HepG2 (cell line): ENCODE measurements around the gene TEAD4. TPM values are rescaled to one million over a fixed set of nuclear protein-coding genes. Genes with fewer than 3 reads are reported as not detected.

Experiments
- CBX1 ChIP-seq: IDR thresholded peaks from one replicate; pipeline ENCODE4 v1.6.1; 2016; ENCODE audit warnings: antibody characterized with exemption, low read depth
- NR2C2 ChIP-seq: sonication (generic); formaldehyde crosslinking; IDR thresholded peaks from 2 replicates; pipeline ENCODE4 v1.4.0; 2020; ENCODE audit warnings: missing genetic modification reagents, mild to moderate bottlenecking, moderate library complexity, borderline replicate concordance
- ONECUT2 ChIP-seq: sonication (generic); formaldehyde crosslinking; IDR thresholded peaks from 2 replicates; pipeline ENCODE4 v1.4.0; 2020; ENCODE audit warnings: missing genetic modification reagents
- PAX8 ChIP-seq: sonication (generic); formaldehyde crosslinking; IDR thresholded peaks from 2 replicates; pipeline ENCODE4 v1.8.0; 2022; ENCODE audit warnings: mild to moderate bottlenecking, missing genetic modification reagents, borderline replicate concordance
- RFX5 ChIP-seq: IDR thresholded peaks from 2 replicates; pipeline ENCODE4 v1.6.1; 2011; ENCODE audit warnings: low read depth, low read length, improper control_type of control experiment
- TBL1XR1 ChIP-seq: fragments of 150-350 bp; IDR thresholded peaks from 2 replicates; pipeline ENCODE4 v1.6.1; 2014; ENCODE audit warnings: borderline replicate concordance, low read length; ENCODE audit not compliant: partially characterized antibody
- TP53 ChIP-seq: sonication (generic); formaldehyde crosslinking; conservative IDR thresholded peaks from 2 replicates; pipeline ENCODE4 v1.4.0; 2020; ENCODE audit warnings: missing genetic modification reagents
- ZNF256 ChIP-seq: sonication (generic); formaldehyde crosslinking; conservative IDR thresholded peaks from 2 replicates; pipeline ENCODE4 v1.4.0; 2020; ENCODE audit warnings: missing genetic modification reagents
- ZNF33B ChIP-seq: sonication (generic); formaldehyde crosslinking; IDR thresholded peaks from 2 replicates; pipeline ENCODE4 v1.5.1; 2020; ENCODE audit warnings: mild to moderate bottlenecking, missing genetic modification reagents
- ZNF563 ChIP-seq: sonication (generic); formaldehyde crosslinking; IDR thresholded peaks from 2 replicates; pipeline ENCODE4 v1.8.0; 2022; ENCODE audit warnings: mild to moderate bottlenecking, moderate library complexity, missing genetic modification reagents
- ZNF768 ChIP-seq: sonication (generic); formaldehyde crosslinking; IDR thresholded peaks from 2 replicates; pipeline ENCODE4 v1.4.0; 2020; ENCODE audit warnings: missing genetic modification reagents
- ZNF788 ChIP-seq: sonication (generic); formaldehyde crosslinking; IDR thresholded peaks from 2 replicates; pipeline ENCODE4 v1.5.0; 2020; ENCODE audit warnings: mild to moderate bottlenecking, missing genetic modification reagents, borderline replicate concordance
- ZNF850 ChIP-seq: sonication (generic); formaldehyde crosslinking; conservative IDR thresholded peaks from 2 replicates; pipeline ENCODE4 v1.9.0; 2021; ENCODE audit warnings: mild to moderate bottlenecking, missing genetic modification reagents
- polyA plus RNA-seq, 8 experiments: library from polyadenylated mRNA; depleted of rRNA in 3 of 8; stranded (reverse) in 7 of 8; unstranded in 1 of 8; fragments of >200 nt; fragmentation: Illumina TruSeq in 4 of 8; extraction: Trizol in 4 of 8; gene quantifications; 2 replicates each; pipeline versions ENCODE4 v1.2.1 to v1.2.3, GENCODE V29; 2011 to 2016; ENCODE audit warnings: low read depth in 4 of 8, missing spikeins in 1 of 8, mixed read lengths in 1 of 8; ENCODE audit not compliant: insufficient read depth in 1 of 8
- total RNA-seq, 5 experiments: library from RNA; depleted of rRNA; stranded (reverse); fragments of >200 nt; fragmentation: Illumina TruSeq; extraction: Trizol; gene quantifications; 2 replicates each; pipeline ENCODE4 v1.2.3, GENCODE V29; 2016; ENCODE audit warnings: low read depth in 1 of 5
- TF ChIP-seq, protein P1 (sequence below): sonication (generic); formaldehyde crosslinking; IDR thresholded peaks from 2 replicates; pipeline ENCODE4 v1.8.0; 2022; ENCODE audit warnings: mild to moderate bottlenecking, missing genetic modification reagents, moderate library complexity
- TF ChIP-seq, protein P2 (sequence below): sonication (generic); formaldehyde crosslinking; IDR thresholded peaks from 2 replicates; pipeline ENCODE4 v1.4.0; 2020; ENCODE audit warnings: missing genetic modification reagents
- TF ChIP-seq, protein P3 (sequence below): IDR thresholded peaks from 2 replicates; pipeline ENCODE4 v1.6.1; 2018; ENCODE audit warnings: missing genetic modification reagents, mild to moderate bottlenecking, missing compliant biosample characterization
- TF ChIP-seq, protein P4 (sequence below): sonication (generic); formaldehyde crosslinking; conservative IDR thresholded peaks from 2 replicates; pipeline ENCODE4 v1.5.0; 2020; ENCODE audit warnings: missing genetic modification reagents
- TF ChIP-seq, protein P5 (sequence below): sonication (generic); formaldehyde crosslinking; IDR thresholded peaks from 2 replicates; pipeline ENCODE4 v1.4.0; 2020; ENCODE audit warnings: missing genetic modification reagents
- TF ChIP-seq, protein P6 (sequence below): sonication (generic); formaldehyde crosslinking; conservative IDR thresholded peaks from 2 replicates; pipeline ENCODE4 v1.4.0; 2020; ENCODE audit warnings: missing genetic modification reagents
- TF ChIP-seq, protein P7 (sequence below): sonication (generic); formaldehyde crosslinking; IDR thresholded peaks from 2 replicates; pipeline ENCODE4 v1.8.1; 2023; ENCODE audit warnings: missing genetic modification reagents, mild to moderate bottlenecking, borderline replicate concordance

TEAD4 gene
- total and polyA plus RNA-seq, 2 of the 13 experiments (the other 11 are each of a cell fraction or from before 2014, with no cell fraction given), result 45.0 to 69.4 TPM

DNA sequence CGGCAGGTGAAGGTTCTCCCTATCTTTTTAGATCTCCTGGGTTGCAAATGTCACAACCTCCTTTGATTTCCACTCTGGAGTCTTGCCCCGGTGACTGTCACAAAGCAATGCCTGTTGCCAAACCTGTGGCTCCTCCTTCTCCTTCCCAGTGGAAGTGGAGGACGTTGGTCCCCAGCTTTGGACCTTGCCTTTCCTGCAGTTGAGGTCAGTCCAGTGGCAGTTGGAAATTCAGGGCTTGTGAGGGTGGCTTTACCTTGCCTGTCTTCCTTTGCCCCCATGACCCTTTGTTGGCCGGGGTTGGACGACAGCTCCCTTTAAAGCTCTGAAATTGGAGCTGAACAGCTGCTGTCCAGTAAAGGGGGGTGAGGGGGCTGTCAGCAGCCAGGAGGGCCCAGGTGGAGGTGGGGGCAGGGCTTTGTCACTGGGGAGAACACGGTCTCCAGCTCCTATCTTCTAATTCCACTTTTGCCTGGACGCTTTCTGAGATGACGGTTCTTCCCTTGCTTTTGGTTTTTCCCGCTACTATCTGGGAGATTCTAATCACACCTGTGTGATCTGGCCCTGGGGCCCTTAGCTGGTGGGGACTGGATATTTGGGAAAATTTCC is 4.1 kb downstream of the TEAD4 start (continued):
- TF ChIP-seq ONECUT2 (no peak), ZNF768 (CRISPR knock-in tag) (no peak), NR2C2 (CRISPR knock-in tag) (peak; percentile 45), ZNF850 (no peak), RFX5 (no peak), PAX8 (CRISPR knock-in tag) (no peak), ZNF563 (CRISPR knock-in tag) (no peak), ZNF33B (CRISPR knock-in tag) (no peak), TBL1XR1 (no peak), TP53 (CRISPR knock-in tag) (no peak), ZNF256 (CRISPR knock-in tag) (no peak), ZNF788 (CRISPR knock-in tag) (peak; percentile 69; the same call in 1 of the 2 replicates), CBX1 (no peak)
- TF ChIP-seq, protein P1, sequence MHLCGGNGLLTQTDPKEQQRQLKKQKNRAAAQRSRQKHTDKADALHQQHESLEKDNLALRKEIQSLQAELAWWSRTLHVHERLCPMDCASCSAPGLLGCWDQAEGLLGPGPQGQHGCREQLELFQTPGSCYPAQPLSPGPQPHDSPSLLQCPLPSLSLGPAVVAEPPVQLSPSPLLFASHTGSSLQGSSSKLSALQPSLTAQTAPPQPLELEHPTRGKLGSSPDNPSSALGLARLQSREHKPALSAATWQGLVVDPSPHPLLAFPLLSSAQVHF, result no peak
- TF ChIP-seq, protein P2, sequence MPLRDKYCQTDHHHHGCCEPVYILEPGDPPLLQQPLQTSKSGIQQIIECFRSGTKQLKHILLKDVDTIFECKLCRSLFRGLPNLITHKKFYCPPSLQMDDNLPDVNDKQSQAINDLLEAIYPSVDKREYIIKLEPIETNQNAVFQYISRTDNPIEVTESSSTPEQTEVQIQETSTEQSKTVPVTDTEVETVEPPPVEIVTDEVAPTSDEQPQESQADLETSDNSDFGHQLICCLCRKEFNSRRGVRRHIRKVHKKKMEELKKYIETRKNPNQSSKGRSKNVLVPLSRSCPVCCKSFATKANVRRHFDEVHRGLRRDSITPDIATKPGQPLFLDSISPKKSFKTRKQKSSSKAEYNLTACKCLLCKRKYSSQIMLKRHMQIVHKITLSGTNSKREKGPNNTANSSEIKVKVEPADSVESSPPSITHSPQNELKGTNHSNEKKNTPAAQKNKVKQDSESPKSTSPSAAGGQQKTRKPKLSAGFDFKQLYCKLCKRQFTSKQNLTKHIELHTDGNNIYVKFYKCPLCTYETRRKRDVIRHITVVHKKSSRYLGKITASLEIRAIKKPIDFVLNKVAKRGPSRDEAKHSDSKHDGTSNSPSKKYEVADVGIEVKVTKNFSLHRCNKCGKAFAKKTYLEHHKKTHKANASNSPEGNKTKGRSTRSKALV (CRISPR knock-in tag), result no peak; the same call in 1 of the 2 replicates
- TF ChIP-seq, protein P3, sequence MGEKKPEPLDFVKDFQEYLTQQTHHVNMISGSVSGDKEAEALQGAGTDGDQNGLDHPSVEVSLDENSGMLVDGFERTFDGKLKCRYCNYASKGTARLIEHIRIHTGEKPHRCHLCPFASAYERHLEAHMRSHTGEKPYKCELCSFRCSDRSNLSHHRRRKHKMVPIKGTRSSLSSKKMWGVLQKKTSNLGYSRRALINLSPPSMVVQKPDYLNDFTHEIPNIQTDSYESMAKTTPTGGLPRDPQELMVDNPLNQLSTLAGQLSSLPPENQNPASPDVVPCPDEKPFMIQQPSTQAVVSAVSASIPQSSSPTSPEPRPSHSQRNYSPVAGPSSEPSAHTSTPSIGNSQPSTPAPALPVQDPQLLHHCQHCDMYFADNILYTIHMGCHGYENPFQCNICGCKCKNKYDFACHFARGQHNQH (CRISPR knock-in tag), result peak; percentile 53; the same call in 1 of the 2 replicates
- TF ChIP-seq, protein P4, sequence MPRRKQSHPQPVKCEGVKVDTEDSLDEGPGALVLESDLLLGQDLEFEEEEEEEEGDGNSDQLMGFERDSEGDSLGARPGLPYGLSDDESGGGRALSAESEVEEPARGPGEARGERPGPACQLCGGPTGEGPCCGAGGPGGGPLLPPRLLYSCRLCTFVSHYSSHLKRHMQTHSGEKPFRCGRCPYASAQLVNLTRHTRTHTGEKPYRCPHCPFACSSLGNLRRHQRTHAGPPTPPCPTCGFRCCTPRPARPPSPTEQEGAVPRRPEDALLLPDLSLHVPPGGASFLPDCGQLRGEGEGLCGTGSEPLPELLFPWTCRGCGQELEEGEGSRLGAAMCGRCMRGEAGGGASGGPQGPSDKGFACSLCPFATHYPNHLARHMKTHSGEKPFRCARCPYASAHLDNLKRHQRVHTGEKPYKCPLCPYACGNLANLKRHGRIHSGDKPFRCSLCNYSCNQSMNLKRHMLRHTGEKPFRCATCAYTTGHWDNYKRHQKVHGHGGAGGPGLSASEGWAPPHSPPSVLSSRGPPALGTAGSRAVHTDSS (CRISPR knock-in tag), result no peak
- TF ChIP-seq, protein P5, sequence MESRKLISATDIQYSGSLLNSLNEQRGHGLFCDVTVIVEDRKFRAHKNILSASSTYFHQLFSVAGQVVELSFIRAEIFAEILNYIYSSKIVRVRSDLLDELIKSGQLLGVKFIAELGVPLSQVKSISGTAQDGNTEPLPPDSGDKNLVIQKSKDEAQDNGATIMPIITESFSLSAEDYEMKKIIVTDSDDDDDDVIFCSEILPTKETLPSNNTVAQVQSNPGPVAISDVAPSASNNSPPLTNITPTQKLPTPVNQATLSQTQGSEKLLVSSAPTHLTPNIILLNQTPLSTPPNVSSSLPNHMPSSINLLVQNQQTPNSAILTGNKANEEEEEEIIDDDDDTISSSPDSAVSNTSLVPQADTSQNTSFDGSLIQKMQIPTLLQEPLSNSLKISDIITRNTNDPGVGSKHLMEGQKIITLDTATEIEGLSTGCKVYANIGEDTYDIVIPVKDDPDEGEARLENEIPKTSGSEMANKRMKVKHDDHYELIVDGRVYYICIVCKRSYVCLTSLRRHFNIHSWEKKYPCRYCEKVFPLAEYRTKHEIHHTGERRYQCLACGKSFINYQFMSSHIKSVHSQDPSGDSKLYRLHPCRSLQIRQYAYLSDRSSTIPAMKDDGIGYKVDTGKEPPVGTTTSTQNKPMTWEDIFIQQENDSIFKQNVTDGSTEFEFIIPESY (CRISPR knock-in tag), result no peak
- TF ChIP-seq, protein P6, sequence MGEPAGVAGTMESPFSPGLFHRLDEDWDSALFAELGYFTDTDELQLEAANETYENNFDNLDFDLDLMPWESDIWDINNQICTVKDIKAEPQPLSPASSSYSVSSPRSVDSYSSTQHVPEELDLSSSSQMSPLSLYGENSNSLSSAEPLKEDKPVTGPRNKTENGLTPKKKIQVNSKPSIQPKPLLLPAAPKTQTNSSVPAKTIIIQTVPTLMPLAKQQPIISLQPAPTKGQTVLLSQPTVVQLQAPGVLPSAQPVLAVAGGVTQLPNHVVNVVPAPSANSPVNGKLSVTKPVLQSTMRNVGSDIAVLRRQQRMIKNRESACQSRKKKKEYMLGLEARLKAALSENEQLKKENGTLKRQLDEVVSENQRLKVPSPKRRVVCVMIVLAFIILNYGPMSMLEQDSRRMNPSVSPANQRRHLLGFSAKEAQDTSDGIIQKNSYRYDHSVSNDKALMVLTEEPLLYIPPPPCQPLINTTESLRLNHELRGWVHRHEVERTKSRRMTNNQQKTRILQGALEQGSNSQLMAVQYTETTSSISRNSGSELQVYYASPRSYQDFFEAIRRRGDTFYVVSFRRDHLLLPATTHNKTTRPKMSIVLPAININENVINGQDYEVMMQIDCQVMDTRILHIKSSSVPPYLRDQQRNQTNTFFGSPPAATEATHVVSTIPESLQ (CRISPR knock-in tag), result no peak
- TF ChIP-seq, protein P7, sequence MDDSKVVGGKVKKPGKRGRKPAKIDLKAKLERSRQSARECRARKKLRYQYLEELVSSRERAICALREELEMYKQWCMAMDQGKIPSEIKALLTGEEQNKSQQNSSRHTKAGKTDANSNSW (CRISPR knock-in tag), result no peak
